Measurements from ENCODE around the gene SLC5A5. TPM values are rescaled to one million over a fixed set of nuclear protein-coding genes. Genes with fewer than 3 reads are reported as not detected.
"Not testable (repeated sequence)": the region's sequence is repeated elsewhere in the genome, so short reads cannot be mapped to it uniquely, and the experiment has no call there.

Gene SLC5A5
- total RNA-seq, 1 experiment from 2014 or later = not detected

GRCh38 chr19:17908244-17908643 lies 36.5 kb downstream of the SLC5A5 start:
- ChIA-PET POLR2A (interaction anchor here (1.7 kb wide), 1 partner anchor 25 kb away, joined by 9 read pairs; the partner anchor contains the start of gene CCDC124), CTCF (interaction anchor here (1.2 kb wide), 1 partner anchor 49 kb away, joined by 4 read pairs; the partner anchor contains the start of gene RPL18A)
- no peak for DNase-seq (ENCODE audit: unreplicated experiment)
- Mint-ChIP-seq H3K4me1 (ENCODE audit: insufficient read depth, unreplicated experiment) (peaks cover 6% of the 10 kb centered on the region), H3K4me3 (ENCODE audit: unreplicated experiment) (no peak overlapping the region), H3K27ac (ENCODE audit: low read depth, unreplicated experiment) (no peak overlapping the region), H3K9me3 (ENCODE audit: unreplicated experiment) (no peaks in the 10 kb centered on the region), H3K27me3 (ENCODE audit: insufficient read depth, unreplicated experiment) (no peaks in the 10 kb centered on the region), H3K36me3 (ENCODE audit: insufficient read depth, unreplicated experiment) (peaks cover 5% of the 10 kb centered on the region)
- no TSS peak for BruUV-seq (replicated peaks)
- intact Hi-C loops (cut with micrococcal nuclease) = no loop called here
- TF ChIP-seq CTCF (IDR thresholded peaks at IDR 0.05; ENCODE audit: unreplicated experiment) = no peak

- no peak overlapping the region for H3K27ac Mint-ChIP-seq (ENCODE audit: low read depth, unreplicated experiment)
- no peak for TF ChIP-seq CTCF (IDR thresholded peaks at IDR 0.05; ENCODE audit: unreplicated experiment)
- BruUV-seq (replicated peaks) = no TSS peak
- H3K36me3 Mint-ChIP-seq (ENCODE audit: insufficient read depth, unreplicated experiment) = peaks cover 5% of the 10 kb centered on the region
- no peak overlapping the region for H3K4me3 Mint-ChIP-seq (ENCODE audit: unreplicated experiment)
- no peaks in the 10 kb centered on the region for H3K27me3 Mint-ChIP-seq (ENCODE audit: insufficient read depth, unreplicated experiment)
- peaks cover 6% of the 10 kb centered on the region for H3K4me1 Mint-ChIP-seq (ENCODE audit: insufficient read depth, unreplicated experiment)
- intact Hi-C loops (cut with micrococcal nuclease) = no loop called here
- DNase-seq (ENCODE audit: unreplicated experiment) = peak; percentile 90
- CTCF ChIA-PET = interaction anchor here (0.6 to 1.6 kb wide), 6 partner anchors 24 to 225 kb away, joined by 3 to 7 read pairs (median 4); partner anchors contain the start of genes CCDC124 and RPL18A
- POLR2A ChIA-PET = interaction anchor here (0.7 to 1.9 kb wide), 4 partner anchors 24 to 48 kb away, joined by 3 to 11 read pairs (median 6); partner anchors contain the start of gene CCDC124
- no peaks in the 10 kb centered on the region for H3K9me3 Mint-ChIP-seq (ENCODE audit: unreplicated experiment)
Measured at GRCh38 chr19:17909003-17909732, 37.4 kb downstream of the SLC5A5 start.

- no TSS peak for BruUV-seq (replicated peaks)
- H3K4me3 Mint-ChIP-seq (ENCODE audit: unreplicated experiment) = no peak overlapping the region
- CTCF ChIA-PET = no interaction called here
- no peaks in the 10 kb centered on the region for H3K9me3 Mint-ChIP-seq (ENCODE audit: unreplicated experiment)
- H3K27me3 Mint-ChIP-seq (ENCODE audit: insufficient read depth, unreplicated experiment) = no peaks in the 10 kb centered on the region
- H3K27ac Mint-ChIP-seq (ENCODE audit: low read depth, unreplicated experiment) = no peak overlapping the region
- no peak for DNase-seq (ENCODE audit: unreplicated experiment)
- H3K36me3 Mint-ChIP-seq (ENCODE audit: insufficient read depth, unreplicated experiment) = peaks cover 5% of the 10 kb centered on the region
- peaks cover 6% of the 10 kb centered on the region for H3K4me1 Mint-ChIP-seq (ENCODE audit: insufficient read depth, unreplicated experiment)
- TF ChIP-seq CTCF (IDR thresholded peaks at IDR 0.05; ENCODE audit: unreplicated experiment) = no peak
- POLR2A ChIA-PET = interaction anchor here (0.6 to 1.9 kb wide), 3 partner anchors 14 to 45 kb away, joined by 3 to 11 read pairs (median 5); no protein-coding TSS in a partner anchor
- intact Hi-C loops (cut with micrococcal nuclease) = no loop called here
Measured at GRCh38 chr19:17910791-17911360, 39.1 kb downstream of the SLC5A5 start.

- POLR2A ChIA-PET = interaction anchor here (1.2 to 1.6 kb wide), 4 partner anchors 11 to 57 kb away, joined by 3 to 12 read pairs (median 4); partner anchors contain the start of genes CCDC124 and RPL18A
- Mint-ChIP-seq H3K4me1 (ENCODE audit: insufficient read depth, unreplicated experiment) (no peaks in the 10 kb centered on the region), H3K9me3 (ENCODE audit: unreplicated experiment) (no peaks in the 10 kb centered on the region), H3K4me3 (ENCODE audit: unreplicated experiment) (no peak overlapping the region), H3K27ac (ENCODE audit: low read depth, unreplicated experiment) (no peak overlapping the region), H3K36me3 (ENCODE audit: insufficient read depth, unreplicated experiment) (no peaks in the 10 kb centered on the region), H3K27me3 (ENCODE audit: insufficient read depth, unreplicated experiment) (no peaks in the 10 kb centered on the region)
- no peak for TF ChIP-seq CTCF (IDR thresholded peaks at IDR 0.05; ENCODE audit: unreplicated experiment)
- intact Hi-C loops (cut with micrococcal nuclease) = no loop called here
- no TSS peak for BruUV-seq (replicated peaks)
- peak; percentile 80 for DNase-seq (ENCODE audit: unreplicated experiment)
- CTCF ChIA-PET = interaction anchor here (1.0 to 1.2 kb wide), 3 partner anchors 10 to 30 kb away, joined by 4 read pairs; no protein-coding TSS in a partner anchor
Measured at GRCh38 chr19:17915940-17916593, 44.3 kb downstream of the SLC5A5 start.

- POLR2A ChIA-PET; H3K9me3 Mint-ChIP-seq (ENCODE audit: unreplicated experiment); H3K27me3 Mint-ChIP-seq (ENCODE audit: insufficient read depth, unreplicated experiment); H3K36me3 Mint-ChIP-seq (ENCODE audit: insufficient read depth, unreplicated experiment); H3K27ac Mint-ChIP-seq (ENCODE audit: low read depth, unreplicated experiment); H3K4me3 Mint-ChIP-seq (ENCODE audit: unreplicated experiment); CTCF ChIA-PET; DNase-seq (ENCODE audit: unreplicated experiment); BruUV-seq (replicated peaks); H3K4me1 Mint-ChIP-seq (ENCODE audit: insufficient read depth, unreplicated experiment); intact Hi-C loops (cut with micrococcal nuclease): not testable (repeated sequence)
Measured at GRCh38 chr19:17918151-17918550, 46.4 kb downstream of the SLC5A5 start.

- BruUV-seq (replicated peaks); CTCF ChIA-PET: not testable (repeated sequence)
- POLR2A ChIA-PET = interaction anchor here (2.4 kb wide), 1 partner anchor 14 kb away, joined by 10 read pairs; the partner anchor contains the start of gene CCDC124
Measured at GRCh38 chr19:17919122-17919521, 47.4 kb downstream of the SLC5A5 start.

More at GRCh38 chr19:17919122-17919521, 47.4 kb downstream of the SLC5A5 start:
- DNase-seq (ENCODE audit: unreplicated experiment); intact Hi-C loops (cut with micrococcal nuclease); H3K27ac Mint-ChIP-seq (ENCODE audit: low read depth, unreplicated experiment); H3K36me3 Mint-ChIP-seq (ENCODE audit: insufficient read depth, unreplicated experiment); H3K4me1 Mint-ChIP-seq (ENCODE audit: insufficient read depth, unreplicated experiment); H3K9me3 Mint-ChIP-seq (ENCODE audit: unreplicated experiment); H3K4me3 Mint-ChIP-seq (ENCODE audit: unreplicated experiment); H3K27me3 Mint-ChIP-seq (ENCODE audit: insufficient read depth, unreplicated experiment): not testable (repeated sequence)

Data from MCF 10A (cell line).